Inflammatory macrophage (primary cell): Measurements from ENCODE around the gene GALNT12.
A peak's percentile ranks its signal among the peaks of the same experiment; 100 is the strongest.

ENCODE experiments used
- DNase-seq, 2 donors: peaks; one replicate each; pipeline ENCODE4 v3.0.0-alpha.2; 2020 to 2022

The GALNT12 gene

DNA sequence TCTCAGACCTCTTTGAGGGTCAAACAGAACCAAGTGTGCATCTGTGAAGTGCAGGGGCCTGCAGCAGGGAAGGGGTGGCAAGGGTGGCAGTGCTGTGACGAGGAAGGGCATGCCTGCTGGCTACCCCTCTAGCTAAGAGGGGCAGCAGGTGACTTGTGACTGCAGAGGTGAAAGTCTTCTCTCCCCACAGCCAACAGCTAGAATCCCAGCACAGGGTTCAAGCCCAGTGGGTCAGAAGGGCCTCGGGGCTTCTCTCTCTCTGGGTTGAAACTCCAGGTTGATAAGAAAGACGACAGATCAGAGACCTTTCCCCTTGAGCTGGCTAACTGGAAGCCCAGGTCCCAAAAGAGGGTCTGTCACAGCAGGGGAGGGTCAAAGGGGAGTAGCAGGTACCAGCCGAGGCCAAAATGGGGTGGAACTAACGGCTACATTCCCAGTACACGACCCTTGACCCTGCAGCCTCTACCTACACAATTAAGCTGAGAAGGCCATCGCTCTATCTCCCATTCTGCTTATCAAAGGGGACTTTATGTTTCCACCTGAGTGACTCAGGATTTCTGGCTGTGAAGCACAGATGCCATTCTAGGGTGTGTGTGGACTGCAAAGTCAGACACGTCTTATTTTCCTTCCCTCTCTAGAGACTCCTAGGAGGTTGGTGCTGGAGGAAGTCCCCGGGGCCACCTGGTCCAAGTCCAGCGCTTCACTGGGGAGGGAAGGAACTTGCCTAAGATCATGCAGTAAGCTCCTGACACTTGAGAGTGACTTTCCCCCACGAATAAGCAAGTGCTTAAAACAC is 25.7 kb upstream of the GALNT12 start:
- peak in 1 of 2 donors; percentile 37 for DNase-seq

GRCh38 chr9:98783518-98784226 is 23.8 kb upstream of the GALNT12 start:
- no peak for DNase-seq

DNA sequence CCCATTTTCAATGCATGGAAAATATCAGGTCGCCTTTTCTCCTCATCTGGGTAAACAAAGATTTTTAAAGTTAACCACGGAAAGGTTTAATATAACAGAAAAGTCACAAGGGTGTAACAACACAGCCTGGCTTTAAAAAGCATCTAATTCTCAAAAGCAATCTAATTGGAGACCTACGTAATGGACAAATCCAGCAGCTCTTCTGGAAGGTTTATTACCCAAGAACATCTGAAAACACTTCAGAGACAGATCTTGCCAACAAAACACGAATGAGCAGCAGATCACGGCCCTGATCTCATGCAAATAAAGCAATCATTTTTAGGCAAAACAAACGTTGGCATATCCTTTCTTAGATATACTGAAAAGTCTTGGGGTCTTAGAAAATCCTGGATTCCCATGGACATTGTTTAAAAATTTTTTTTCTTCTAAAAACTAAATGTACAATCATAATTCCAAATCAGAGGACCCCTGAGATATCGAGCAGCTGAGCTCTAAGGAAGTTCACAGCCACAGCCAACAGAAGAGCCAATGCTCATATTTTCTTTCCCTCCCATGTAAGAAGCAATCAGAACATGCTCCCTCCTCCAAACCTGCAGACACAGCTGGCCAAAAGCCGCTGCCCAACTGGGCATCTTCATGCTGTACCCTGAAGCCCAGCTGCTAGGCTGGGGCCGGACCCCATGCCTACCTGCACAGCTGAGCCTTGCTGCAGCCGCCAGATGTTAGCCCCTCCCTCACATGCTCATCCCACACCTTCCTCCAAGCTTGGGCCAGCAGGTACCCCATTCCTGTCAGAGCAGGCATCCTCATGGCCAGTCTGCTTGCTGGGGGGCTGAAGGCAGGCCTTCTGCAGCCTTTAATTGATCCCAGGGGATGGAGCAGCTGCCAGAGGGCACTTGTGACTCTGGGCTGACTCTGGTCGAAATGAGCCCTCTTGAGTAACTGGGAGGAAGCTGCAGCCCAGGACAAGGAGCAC is 22.4 kb upstream of the GALNT12 start:
- no peak for DNase-seq

DNA sequence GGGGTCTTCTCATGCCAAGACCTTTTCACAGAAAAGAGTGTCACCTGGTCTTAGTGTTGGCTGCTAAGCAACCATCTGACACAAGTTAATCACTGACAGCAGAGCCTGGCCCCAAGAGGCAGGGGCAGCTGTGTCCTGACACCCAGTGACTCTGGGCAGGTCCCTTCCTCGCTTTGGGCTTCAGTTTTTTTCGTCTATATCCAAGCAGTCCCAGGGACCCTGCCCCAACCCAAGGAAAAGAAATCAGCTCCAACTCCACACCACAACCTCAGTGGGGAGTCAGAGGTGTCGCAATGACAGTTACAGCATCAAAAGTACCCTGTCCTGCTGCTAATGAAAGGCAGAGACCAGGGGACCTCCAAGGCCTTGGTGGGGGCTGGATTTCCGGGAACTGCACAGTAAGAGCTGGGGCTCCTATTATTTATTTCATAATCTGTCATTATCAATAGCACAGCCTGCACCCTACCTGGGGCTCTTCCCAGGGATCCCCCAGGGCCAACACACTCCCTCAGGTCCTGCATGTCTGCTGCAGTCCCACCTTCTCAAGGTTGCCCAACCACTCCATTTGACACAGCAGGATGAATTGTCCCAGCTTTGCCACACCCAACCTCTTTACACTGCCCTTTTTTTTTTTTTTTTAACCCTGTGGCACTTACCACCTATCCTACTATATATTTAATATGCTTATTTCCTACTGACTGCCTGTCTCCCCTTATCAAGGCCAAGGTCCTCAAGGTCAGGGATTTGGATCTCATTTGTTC is 20.5 kb upstream of the GALNT12 start:
- no peak for DNase-seq

- DNase-seq, result no peak
These were observed 19.6 kb upstream of the GALNT12 start for GRCh38 chr9:98787766-98788335.

DNA sequence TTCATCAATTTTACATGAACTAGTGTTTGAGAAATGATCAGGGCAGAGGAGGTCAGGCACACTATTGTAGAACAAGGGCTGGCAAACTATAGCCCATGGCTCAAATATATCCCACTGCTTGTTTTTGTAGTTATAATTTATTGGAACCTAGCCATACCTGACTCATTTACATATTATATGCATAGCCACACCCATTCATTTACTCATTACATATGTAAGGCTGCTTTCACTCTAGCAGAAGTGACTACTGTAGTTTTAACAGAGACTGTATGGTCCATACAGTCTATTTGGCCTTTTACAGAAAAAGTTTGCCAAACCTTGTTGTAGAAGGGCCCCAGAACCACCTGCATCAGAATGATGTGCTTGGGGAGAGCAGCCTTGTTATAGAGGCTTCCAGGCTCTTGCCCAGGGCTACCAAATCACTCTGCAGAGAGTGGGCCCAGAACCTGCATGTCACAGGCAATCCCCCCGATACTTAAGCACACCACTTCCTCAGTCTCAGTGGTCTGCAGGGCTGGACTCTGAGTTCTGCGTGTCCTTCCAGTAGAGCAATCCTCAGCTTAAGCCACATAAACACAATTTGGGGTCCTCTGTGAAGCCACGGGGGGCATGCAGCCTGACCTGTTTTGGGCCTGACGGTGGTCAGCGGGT is 17.9 kb upstream of the GALNT12 start:
- no peak for DNase-seq

DNA sequence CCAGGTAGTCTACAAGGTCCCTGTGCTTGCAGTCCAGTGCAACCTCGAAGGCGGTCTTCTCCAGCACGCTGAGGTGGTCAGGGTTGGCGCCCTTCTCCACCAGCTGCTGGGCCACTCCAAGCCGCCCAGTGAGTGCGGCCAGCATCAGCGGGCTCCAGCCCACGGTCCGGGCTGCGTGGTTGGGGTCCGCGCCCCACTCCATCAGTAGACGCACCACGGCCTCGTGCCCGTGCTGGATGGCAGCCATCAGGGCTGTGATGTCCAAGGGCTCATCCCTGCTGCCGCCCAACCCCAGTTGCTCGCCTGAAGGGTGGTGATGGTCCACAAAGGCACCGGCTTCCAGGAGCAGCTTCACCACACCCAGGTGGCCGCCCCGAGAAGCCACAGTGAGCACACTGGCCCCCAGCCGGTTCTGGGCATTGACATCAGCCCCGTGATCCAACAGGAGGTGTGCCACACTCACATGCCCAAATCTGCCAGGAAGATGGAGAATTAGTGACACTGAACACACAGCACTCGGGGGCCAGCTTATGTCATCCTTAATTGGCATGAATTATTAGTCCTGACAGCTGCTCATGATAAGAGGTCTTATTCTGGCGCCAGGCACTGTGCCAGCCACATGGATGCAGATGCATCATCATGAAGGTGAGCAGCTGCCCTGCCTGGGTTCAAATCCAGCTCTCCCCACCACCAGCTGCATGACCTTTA is 17.2 kb upstream of the GALNT12 start:
- DNase-seq, result no peak

DNA sequence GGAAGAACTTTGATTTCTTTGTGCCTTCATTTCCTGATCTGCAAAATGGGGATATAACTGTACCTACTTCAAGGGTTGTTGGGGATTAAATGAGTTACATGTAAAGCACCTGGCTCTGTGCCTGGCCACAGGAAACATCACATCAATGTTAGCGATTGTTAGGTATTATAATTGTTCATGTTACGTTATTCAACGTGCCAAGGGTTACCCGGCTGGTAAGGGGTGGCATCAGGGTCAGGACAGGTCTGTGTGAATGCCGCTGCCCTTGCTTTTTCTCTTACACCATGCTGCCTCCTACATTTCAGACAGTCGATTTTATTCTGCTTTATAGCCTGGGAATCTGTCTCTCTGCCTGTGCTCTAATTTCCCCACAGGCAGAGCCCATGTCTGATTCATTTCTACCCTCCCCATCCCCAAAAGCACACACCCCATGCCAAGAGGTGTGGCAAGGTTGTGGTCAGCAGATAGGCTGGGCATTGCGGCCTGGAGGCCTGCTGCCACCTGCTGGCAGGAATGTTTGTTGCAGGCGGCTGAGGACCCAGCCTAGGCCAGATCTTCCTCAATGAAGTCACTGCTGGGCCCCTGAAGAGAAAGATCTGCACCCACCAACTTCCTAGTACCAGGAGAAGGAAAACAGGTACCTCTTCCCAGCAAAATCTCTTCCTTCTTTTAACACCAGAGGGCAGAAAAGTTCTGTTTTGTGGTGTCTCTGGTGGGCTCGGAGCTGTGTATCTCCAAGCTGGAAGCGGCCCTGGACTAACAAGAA is 16.4 kb upstream of the GALNT12 start:
- DNase-seq, result peak; percentile 76 to 77

- DNase-seq, result no peak
These were observed 15.6 kb upstream of the GALNT12 start for GRCh38 chr9:98791608-98792490.

- no peak for DNase-seq
These were observed 14.4 kb upstream of the GALNT12 start for GRCh38 chr9:98793031-98793430.

DNA sequence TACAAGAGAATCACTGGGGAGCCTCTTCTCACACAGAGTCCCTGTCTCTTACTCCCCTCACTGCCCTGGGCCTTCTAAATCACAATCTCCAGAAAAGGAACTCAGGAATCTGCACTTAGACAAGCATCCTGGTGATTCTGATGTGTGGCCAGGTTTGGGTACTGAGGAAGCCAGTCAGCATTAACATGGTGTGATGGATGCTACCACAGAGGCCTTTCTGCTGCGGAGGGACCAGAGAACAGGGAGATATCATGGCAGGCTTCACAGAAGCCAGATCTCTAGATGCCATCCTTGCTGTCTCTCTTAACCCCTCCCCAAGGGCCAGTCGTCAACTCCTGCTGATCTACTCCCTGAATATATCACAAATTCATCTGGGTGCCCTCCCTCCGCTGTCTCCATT is 12.7 kb upstream of the GALNT12 start:
- DNase-seq, result no peak

DNA sequence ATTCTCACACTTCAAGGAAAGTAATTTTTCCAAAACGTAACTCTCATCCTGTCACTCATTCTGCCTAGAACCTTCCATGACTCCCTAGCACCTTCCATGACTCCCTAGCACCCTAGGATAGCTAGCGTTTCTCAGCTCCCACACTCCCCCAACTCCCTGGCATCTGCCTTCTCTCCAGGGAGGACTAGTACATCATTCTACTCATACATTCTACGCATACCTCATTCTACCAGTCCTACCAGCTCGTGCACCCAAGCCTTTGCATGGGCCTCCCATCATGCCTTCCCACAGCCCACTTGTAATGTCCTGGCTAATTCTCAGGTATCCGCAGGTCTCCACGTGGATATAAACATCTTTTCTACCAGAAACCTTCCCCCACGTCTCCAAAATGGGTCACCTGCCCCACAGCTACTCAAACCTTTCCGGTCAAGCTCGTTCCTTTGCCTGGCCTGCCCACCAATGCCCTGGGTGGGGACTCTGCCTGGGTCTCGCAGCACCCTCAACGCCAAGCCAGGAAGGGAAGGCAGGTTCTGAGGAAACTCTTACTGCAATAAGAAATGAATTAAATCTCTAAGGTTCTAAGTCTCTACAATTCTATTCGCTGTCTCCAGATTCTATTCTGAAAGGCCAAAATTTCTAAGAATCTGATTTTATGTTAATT is 12.0 kb upstream of the GALNT12 start:
- no peak for DNase-seq

DNA sequence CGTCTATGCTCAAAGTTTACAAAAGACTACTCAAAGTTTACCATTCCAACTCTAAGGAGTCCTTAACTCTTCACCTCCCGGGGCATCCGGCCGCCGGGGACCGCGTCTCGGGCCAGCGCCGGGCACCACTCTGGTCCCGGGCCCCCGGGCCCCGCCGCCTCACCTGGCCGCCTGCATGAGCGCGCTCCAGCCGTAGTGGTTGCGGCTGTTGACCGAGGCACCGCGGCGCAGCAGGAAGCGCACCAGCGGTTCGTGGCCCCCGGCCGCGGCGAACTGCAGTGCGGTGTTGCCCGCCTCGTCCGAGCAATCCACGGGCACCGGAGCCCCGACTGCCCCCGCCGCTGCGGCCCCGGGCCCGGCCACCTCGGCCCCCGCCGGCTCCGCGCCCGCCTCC is 11.5 kb upstream of the GALNT12 start:
- DNase-seq, result no peak

- DNase-seq, result peak; percentile 67 to 75
These were observed 10.9 kb upstream of the GALNT12 start, which contains the start of gene ANKS6 for GRCh38 chr9:98796364-98797101. TSS of gene ANKS6 (minus strand) at chr9:98796555. CDS start at chr9:98796491, 64 bp downstream.

- DNase-seq, result no peak
These were observed 10.0 kb upstream of the GALNT12 start for GRCh38 chr9:98797491-98797890.

DNA sequence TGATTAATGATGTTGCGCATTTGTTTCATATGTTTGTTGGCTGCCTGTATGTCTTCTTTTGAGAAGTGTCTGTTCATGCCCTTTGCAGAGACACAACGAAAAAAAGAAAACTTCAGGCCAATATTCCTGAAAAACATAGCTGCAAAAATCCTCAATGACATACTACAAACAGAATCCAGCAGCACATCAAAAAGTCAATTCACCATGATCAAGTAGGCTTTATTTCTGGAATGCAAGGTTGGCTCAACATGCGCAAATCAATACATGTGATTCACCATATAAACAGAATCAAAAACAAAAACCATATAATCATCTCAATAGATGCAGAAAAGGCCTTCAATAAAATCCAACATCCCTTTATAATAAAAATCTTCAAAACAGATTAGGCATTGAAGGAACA is 9.2 kb upstream of the GALNT12 start:
- DNase-seq, result no peak

GRCh38 chr9:98801561-98801960 is 5.9 kb upstream of the GALNT12 start:
- DNase-seq, result no peak
